ENCODE results near the gene NQO1.

NQO1 gene

DNA sequence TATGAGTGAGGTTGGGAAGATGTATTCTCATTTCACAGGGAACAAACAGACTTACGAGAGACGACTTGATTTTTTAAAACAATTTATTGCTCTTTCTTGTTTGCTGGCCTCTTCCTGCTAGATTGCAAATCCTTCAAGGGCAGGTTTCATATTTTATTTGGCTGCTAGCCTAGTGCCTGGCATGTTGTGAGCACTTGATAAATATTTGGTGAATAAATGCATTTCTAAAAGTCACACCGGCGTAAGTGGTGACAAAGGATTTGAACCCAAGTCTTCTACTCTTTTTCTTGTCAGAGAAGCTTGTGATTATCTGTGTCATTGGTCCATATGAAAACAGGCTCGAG lies 37.2 kb upstream of the NQO1 start:
- TF ChIP-seq, protein P1, sequence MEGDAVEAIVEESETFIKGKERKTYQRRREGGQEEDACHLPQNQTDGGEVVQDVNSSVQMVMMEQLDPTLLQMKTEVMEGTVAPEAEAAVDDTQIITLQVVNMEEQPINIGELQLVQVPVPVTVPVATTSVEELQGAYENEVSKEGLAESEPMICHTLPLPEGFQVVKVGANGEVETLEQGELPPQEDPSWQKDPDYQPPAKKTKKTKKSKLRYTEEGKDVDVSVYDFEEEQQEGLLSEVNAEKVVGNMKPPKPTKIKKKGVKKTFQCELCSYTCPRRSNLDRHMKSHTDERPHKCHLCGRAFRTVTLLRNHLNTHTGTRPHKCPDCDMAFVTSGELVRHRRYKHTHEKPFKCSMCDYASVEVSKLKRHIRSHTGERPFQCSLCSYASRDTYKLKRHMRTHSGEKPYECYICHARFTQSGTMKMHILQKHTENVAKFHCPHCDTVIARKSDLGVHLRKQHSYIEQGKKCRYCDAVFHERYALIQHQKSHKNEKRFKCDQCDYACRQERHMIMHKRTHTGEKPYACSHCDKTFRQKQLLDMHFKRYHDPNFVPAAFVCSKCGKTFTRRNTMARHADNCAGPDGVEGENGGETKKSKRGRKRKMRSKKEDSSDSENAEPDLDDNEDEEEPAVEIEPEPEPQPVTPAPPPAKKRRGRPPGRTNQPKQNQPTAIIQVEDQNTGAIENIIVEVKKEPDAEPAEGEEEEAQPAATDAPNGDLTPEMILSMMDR (IDR thresholded peaks at IDR 0.05): no peak

DNA sequence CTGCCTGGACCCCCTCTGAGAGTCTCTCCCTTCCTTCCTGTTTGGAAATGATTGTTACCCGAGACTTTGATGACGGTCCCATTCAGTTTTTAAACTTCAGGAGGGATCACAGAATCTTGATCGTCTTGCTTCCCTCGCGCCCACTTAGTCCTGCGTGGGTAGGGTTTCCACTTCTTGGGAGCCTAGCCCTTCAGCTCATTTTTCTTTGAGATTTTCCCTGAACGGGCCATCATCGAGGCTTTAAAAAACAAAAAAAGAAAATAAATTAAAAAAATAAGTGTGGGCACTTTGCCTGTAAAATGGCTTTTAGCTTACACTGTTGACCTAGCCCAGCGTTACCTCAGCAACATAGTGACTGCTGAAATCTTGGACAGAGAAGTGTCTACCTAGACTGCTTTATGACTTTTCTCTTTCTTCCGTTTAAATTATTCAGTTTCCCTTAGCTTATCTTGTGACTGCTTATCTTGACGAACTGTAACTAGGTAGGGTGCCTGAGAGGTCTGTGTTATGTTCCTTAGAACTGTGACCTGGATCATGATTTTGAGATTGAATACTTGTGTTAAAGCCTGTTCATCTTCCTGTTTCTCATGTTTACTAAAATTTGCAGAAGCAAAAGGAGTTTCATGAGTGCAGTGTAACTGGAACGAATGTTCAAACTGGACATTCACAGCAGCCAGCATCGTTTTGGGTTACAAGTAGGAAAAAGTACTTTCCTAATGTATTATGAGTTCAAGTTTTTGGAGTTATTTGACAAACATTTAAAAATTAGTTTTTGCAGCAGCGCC lies 36.6 kb upstream of the NQO1 start:
- TF ChIP-seq, protein P1 (IDR thresholded peaks at IDR 0.05): no peak

DNA sequence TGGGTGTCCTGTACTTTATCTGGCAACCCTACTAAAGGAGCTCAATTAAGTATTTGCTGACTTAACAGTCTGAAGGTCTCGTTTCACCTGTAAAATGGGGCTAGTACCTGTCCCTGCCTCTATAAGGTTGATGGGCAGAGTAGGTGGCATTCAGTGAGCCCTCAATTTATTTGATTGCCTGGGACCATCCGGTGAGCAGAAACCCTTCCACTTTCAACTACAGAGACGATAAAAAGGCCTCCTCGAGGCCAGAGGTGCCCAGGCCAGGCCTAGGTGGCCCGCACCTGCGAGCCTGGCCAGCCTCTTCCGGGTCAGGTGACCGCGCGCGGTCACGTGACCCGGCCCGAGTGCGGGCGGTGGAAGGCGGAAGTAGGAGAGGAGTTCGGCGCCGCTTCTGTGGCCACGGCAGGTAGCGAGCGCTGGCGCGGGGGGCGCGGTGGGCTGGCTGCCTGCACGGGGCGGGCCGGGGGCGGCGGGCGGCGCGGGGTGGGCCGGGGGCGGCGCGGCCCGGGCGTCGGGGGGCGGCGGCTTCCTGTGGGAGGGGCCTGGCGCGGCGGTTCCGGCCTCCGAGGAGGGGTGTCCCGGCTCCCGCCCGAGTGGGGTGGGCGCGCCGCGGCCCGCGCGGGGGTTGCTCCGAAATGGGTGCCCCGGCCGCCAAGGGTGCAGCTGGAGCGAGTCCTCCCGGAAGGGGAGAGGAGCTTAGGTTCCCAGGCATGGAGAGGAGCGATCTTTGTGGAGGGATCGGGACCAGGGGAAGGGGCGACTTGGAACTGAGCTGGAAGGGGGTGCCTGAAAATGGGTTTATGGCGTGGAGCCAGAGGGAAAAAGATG lies 35.8 kb upstream of the NQO1 start, which contains the start of gene WWP2:
TSS of gene WWP2 (plus strand) at position 350 of the 831 bp plus-strand sequence. CDS start 24,679 bp downstream, outside the sequence.
- TF ChIP-seq, protein P1 (IDR thresholded peaks at IDR 0.05): no peak

DNA sequence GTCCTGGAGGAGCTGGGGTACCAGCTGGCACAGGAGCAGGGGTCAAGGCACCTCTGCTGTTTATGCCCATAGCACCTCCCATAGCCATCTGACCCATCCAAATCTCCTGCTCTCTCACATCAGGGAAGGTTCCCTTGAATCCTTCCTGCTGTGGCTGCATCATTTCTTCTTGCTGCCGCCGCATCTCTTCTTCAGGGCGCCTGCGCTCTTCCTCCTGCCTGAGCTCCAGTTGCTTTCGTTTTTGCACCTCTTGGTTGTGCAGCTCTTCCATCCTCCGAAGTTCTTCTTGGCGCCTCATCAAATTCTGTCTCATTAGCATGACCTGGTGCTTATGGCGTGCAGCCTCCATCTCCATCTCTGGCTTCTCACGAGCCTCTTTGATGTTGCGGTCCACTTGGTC lies 30.3 kb upstream of the NQO1 start:
- TF ChIP-seq, protein P1 (IDR thresholded peaks at IDR 0.05): no peak

DNA sequence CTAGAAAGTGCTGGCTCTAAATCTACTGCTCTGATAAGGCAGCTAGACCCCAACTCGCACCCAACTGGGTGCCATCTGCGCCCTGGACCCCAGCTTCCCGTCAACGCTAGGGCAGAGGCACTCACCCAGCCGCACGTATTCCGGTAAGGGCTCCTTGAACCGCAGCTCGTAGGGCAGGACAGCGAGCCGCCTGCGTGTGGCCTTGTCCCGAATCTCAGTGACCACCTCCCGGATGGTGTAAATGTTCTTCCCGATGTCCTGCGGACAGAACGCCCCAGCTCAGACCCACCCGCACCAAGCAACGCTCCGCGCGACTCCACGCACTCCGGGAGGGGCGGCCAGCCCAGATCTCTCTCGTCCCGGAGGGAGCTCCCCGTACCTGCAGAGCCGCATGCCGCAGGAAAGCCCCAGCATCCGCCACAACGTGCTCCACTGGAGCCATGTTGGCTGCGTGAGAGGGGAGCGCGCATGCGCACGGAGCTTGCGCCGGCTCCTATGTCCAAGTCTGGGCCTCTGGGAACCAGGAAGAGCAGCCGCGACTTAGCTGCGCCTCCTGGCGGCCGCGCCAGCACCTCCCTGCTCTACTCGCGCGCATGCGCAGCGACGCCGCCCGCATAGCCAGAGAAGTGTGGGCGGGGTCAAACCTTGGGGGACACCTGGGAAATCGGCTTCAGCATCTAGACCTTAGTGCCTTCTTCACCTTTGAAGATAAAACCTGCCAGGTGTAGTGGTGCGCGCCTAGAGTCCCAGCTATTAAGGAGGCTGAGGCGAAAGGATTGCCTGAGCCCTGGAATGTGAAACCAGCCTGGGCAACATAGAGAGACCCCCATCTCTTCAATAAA lies 28.3 kb upstream of the NQO1 start, which contains the start of gene NOB1:
TSS of gene NOB1 (minus strand) at position 458 of the 842 bp plus-strand sequence. CDS start at position 442, 16 bp downstream.
- TF ChIP-seq, protein P1 (IDR thresholded peaks at IDR 0.05): peak; percentile 96

DNA sequence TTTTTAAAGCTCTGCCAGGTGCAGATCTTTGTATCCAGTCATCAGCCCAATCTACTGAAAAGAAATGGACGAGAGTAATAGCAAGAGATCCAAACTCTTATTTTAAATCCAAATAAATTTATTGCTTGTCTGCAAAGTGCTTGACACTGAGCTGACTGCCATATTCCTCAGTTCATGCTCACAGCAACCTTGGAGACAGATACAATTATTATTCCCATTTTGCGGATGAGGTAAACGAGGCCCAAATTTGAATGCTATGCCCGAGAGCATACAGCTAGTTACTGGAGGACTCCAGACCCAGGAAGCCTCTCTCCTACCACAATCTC lies 27.7 kb upstream of the NQO1 start:
- TF ChIP-seq, protein P1 (IDR thresholded peaks at IDR 0.05): no peak

DNA sequence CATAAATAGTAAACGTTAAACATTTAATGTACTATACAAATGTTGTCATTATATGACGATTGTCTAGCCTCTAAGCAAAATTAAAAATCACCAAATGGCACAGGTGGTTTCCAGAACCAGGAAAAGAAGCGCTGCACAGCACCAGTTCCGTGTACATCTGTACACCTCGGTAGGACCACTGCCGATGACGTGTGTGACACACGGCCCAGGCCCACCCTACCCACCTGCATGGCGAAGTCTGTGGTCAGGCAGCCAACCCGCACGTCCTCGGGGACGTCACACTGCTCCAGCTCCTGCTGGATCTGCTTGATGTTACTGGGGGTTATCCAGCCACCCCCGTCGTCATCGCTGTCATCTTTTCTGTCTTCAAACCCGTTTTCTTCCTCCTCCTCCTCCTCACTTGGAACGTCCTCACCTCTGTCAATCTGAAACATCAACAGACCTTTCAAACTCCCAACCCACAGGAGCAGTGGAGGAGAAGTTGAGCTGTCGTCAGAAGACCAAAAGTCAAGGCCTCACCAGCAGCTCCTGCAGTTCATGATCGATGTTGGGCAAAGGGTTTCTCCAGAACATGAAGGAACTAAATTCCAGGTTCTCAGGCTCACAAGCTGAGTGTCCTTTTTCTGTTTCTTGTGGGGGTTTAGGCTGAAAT lies 22.5 kb upstream of the NQO1 start:
- TF ChIP-seq, protein P1 (IDR thresholded peaks at IDR 0.05): no peak
